ENCODE results near the gene ANGEL1. TPM values are rescaled to one million over a fixed set of nuclear protein-coding genes. Genes with fewer than 3 reads are reported as not detected.

Gene ANGEL1
- total and polyA plus RNA-seq, 12 donors: 5.5 to 17.1 (median 12.0) TPM

DNA sequence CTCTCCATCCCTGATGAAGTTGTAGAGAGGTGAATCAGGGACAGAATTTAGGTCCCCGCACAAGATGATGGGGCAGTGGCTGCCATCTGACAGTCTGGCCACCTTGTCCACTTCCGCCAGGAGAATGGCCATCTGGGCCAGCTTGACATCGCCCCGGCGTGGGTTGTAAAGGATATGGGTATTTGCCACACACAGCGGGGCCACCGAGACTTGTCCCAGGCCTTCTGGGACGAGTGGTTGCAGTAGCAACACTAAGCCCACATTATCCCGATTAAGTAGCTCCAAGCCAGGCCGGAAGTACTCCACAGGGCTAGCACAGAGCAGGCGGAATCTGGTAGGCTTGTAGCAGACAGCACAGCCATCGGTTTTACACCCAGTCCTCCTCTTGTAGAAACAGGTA lies 6.2 kb downstream of the ANGEL1 start:
- Histone ChIP-seq H3K27ac (no peak overlapping the region), H3K36me3 (peaks cover 0 to 83% (median 60%) of the 10 kb centered on the region in 9 donors), H3K27me3 (no peaks in the 10 kb centered on the region), H3K9me3 (no peaks in the 10 kb centered on the region), H3K4me1 (peaks cover 0 to 24% (median 15%) of the 10 kb centered on the region in 9 donors), H3K4me3 (no peak overlapping the region)
- WGBS, 2 donors: 97% methylated on average over 12 of the region's 12 CpGs
- no peak for DNase-seq
- intact Hi-C loops (cut with DNase I): loop anchor here in 2 of 10 donors (5.0 kb wide), 1 partner anchor 94 kb away; no protein-coding TSS in a partner anchor
- TF ChIP-seq, protein P1, sequence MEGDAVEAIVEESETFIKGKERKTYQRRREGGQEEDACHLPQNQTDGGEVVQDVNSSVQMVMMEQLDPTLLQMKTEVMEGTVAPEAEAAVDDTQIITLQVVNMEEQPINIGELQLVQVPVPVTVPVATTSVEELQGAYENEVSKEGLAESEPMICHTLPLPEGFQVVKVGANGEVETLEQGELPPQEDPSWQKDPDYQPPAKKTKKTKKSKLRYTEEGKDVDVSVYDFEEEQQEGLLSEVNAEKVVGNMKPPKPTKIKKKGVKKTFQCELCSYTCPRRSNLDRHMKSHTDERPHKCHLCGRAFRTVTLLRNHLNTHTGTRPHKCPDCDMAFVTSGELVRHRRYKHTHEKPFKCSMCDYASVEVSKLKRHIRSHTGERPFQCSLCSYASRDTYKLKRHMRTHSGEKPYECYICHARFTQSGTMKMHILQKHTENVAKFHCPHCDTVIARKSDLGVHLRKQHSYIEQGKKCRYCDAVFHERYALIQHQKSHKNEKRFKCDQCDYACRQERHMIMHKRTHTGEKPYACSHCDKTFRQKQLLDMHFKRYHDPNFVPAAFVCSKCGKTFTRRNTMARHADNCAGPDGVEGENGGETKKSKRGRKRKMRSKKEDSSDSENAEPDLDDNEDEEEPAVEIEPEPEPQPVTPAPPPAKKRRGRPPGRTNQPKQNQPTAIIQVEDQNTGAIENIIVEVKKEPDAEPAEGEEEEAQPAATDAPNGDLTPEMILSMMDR (IDR thresholded peaks at IDR 0.05): no peak
- no peak for ATAC-seq

DNA sequence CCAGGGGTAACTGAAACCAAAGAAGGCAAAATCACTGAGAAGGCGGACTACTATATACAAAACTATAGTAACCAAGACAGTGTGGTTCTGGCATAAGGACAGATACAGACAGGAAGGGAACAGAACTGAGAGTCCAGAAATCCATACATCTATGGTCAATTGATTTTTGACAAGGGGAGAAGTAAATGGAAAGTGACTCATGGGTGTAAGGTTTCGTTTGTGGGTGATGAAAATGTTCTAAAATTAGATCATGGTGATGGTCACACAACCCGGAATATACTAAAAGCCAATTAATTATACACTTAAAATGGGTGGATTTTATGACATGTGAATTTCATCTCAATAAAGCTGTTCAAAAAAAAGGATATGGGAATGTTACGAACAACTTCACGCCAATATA lies 18.7 kb downstream of the ANGEL1 start:
- TF ChIP-seq, protein P1 (IDR thresholded peaks at IDR 0.05): no peak

DNA sequence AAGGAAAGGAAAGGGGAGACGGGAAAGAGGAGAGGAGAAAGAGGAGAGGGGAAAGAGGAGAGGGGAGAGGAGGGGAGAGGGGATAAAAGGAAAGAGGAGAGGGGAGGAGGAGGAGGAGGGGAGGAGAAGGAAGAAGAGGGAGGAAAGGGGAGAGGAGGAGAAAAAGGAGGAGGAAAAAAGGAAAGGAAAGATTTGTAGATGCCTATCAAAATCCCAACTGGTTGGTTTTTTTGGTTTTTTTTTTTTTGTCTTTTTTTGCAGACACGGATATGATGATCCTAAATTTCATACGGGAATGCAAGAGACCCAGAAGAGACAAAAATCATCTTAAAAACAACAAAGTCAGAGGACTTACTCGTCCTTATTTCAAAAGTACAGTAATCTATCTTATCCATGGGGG lies 19.4 kb downstream of the ANGEL1 start:
- TF ChIP-seq, protein P1 (IDR thresholded peaks at IDR 0.05): no peak
- Histone ChIP-seq H3K27ac (no peak overlapping the region), H3K36me3 (peaks cover 0 to 94% (median 48%) of the 10 kb centered on the region in 9 donors), H3K4me3 (no peak overlapping the region), H3K9me3 (peaks cover 0 to 12% (median 0%) of the 10 kb centered on the region in 11 donors), H3K27me3 (no peaks in the 10 kb centered on the region), H3K4me1 (peaks cover 0 to 6% (median 0%) of the 10 kb centered on the region in 9 donors)
- intact Hi-C loops (cut with DNase I): no loop called here
- ATAC-seq (no peak), DNase-seq (no peak)
- WGBS, 2 donors: 85 to 95% methylated on average over 3 to 4 of the region's 4 CpGs

More for the DNA sequence above, 18.7 kb downstream of the ANGEL1 start:
- H3K4me1 ChIP-seq: no peaks in the 10 kb centered on the region
- H3K9me3 ChIP-seq: peaks cover 0 to 12% (median 0%) of the 10 kb centered on the region in 11 donors
- intact Hi-C loops (cut with DNase I): no loop called here
- DNase-seq: no peak
- H3K27ac ChIP-seq: no peak overlapping the region
- WGBS, 2 donors: 84 to 93% methylated on average over 5 of the region's 5 CpGs
- ATAC-seq: no peak
- H3K36me3 ChIP-seq: peaks cover 0 to 94% (median 43%) of the 10 kb centered on the region in 9 donors
- H3K27me3 ChIP-seq: no peaks in the 10 kb centered on the region
- no peak overlapping the region for H3K4me3 ChIP-seq

DNA sequence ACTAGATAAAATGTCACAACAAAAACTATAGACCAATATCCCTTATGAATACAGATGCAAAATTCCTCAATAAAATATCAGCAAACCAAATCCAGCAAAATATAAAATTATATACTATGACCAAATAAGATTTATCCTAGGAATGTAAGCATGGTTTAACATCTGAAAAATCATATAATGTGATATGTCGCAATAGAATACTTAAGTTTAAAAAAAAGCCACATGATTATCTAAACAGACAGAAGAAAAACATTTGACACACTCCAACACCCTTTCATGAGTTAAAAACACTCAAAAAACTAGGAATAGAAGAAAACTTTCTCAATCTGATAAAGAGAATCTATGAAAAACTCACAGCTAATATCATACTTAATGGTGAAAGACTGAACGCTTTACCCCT lies 20.3 kb downstream of the ANGEL1 start:
- no peak overlapping the region for H3K4me3 ChIP-seq
- peaks cover 0 to 12% (median 0%) of the 10 kb centered on the region in 11 donors for H3K9me3 ChIP-seq
- H3K27me3 ChIP-seq: no peaks in the 10 kb centered on the region
- DNase-seq (no peak), ATAC-seq (no peak)
- no peak overlapping the region for H3K27ac ChIP-seq
- 96 to 97% methylated on average over 2 of the region's 2 CpGs for WGBS, 2 donors
- TF ChIP-seq, protein P1 (IDR thresholded peaks at IDR 0.05): no peak
- intact Hi-C loops (cut with DNase I): no loop called here
- H3K36me3 ChIP-seq: peaks cover 0 to 94% (median 47%) of the 10 kb centered on the region in 9 donors
- peaks cover 0 to 6% (median 0%) of the 10 kb centered on the region in 9 donors for H3K4me1 ChIP-seq
